ENCODE results near the gene KCNJ6.
"Not testable (repeated sequence)": the region's sequence is repeated elsewhere in the genome, so short reads cannot be mapped to it uniquely, and the experiment has no call there.

The KCNJ6 gene

GRCh38 chr21:37771181-37771580 is 145.1 kb downstream of the KCNJ6 start:
- DNase-seq (ENCODE audit: low read depth in 2 of 2) = no peak

DNA sequence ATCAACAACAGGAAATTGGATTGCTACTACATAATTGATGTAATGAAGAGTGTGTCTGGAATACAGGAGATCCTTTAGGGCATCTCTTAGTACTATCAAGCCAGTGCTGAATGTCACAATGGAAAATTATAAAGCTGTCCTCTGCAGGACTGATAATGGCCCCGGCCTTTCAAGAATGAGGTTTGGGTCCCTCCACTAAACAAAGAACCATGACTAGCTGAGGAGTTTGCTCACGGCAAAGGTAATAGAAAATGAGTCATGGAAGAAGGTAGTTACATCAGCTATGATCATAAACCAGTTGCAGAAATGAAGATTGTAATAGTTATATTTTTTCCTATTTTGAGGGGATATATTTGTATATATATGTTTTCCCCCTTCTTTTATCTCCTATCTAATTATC is 145.8 kb downstream of the KCNJ6 start:
- no peak for DNase-seq (ENCODE audit: low read depth in 2 of 2)

GRCh38 chr21:37769656-37770055 is 146.6 kb downstream of the KCNJ6 start:
- no peak for DNase-seq (ENCODE audit: low read depth in 2 of 2)

DNA sequence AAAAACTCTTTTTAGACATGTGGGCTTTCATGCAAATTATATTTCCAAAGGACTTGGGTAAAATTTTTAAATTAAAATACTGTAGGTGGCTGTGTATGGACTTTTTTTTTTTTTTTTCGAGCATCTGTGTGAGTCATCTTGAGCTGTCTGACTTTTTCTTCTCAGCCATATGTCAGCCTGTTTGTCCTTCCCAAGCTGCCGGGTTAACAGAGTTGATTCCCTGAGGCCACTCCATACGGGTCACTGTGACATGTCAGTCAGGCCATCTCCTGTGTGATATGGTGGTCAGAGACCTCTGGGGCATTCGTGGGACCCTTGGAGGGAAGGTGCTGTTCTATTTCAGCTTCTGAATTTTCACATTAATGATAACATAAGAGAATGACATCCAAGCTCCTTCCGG is 148.3 kb downstream of the KCNJ6 start:
- DNase-seq (ENCODE audit: low read depth in 2 of 2) = no peak

- no peak for DNase-seq (ENCODE audit: low read depth in 2 of 2)
These were observed 150.1 kb downstream of the KCNJ6 start for GRCh38 chr21:37766129-37766528.

DNA sequence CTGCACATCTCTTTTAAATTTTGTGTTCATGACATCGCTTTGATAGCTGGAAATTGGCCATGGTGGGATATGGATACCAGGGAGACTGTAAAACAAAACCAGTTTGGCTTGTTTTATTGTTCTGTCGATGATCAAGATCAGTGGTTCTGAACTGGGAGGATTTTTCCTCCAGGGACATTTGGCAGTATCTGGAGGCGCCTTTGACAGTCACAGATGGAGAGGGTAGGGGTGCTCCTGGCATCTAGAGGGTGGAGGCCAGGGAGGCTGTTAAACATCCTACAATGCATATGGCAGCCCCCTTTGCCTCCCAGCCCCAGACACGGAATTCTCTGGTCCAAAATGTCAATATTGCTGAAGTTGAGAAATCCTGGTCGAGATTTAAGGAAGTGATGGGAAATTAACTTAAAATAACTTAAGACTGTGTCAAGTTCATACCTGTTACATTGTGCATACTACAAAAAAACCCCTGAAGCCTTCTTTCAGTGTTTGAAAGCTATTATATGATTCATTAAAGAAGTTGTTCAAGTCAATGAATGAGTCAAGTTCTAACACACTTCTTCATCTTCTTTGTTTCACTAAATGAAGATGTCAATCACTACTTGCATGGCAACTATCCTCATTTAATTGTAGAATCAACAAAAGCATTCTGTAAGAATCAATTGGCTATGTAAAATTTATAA is 150.9 kb downstream of the KCNJ6 start:
- DNase-seq (ENCODE audit: low read depth in 2 of 2) = no peak

DNA sequence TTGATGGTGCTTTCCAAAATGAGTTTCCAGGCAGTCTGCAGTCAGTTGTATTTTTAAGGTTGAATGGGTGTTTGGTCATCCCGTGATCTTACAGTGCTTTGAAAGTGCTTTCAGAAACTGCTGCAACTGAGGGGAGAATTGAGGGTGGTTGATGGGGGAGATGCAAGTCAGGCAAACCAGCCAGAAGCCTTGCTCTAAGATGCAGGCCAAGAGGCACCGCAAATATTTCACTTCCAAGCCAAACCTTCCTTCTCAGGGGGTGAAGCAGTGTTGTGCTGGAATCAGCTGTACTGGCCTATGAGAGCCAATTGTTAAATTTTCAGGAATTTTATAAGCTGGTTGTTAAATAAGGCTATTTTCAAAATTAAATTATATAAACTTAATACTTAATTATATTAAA is 151.6 kb downstream of the KCNJ6 start:
- no peak for DNase-seq (ENCODE audit: low read depth in 2 of 2)

DNA sequence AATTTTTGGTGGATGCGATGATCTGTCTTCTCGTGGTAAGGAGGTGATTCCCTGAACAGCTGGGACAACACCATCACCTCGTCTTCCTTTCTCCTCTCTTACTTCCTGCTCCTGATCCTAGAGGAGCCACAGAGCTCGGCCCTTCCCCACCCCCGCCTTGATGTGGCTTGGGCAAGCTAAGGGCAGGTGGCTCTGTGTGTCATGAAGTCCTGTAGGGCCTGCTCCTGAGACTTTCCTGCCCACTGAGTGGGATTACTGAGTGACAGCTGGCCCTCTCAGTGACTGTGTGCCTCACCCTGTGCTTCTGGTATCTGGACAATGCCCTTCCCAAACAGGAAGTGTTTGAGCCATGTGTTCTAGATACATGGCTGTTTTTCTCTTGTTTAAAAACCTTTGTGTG is 153.0 kb downstream of the KCNJ6 start:
- no peak for DNase-seq (ENCODE audit: low read depth in 2 of 2)

- DNase-seq (ENCODE audit: low read depth in 2 of 2) = no peak
These were observed 153.7 kb downstream of the KCNJ6 start for GRCh38 chr21:37762606-37763005.

DNA sequence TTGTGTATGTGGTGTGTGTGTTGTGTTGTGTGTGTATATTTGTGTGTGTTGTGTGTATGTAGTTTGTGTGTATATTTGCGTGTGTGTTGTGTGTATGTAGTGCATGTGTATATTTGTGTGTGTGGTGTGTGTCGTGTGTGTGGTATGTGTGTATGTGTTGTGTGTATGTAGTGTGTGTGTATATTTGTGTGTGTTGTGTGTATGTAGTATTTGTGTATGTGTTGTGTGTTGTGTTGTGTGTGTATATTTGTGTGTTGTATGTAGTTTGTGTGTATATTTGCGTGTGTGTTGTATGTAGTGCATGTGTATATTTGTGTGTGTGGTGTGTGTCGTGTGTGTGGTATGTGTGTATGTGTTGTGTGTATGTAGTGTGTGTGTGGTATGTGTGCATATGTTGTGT is 154.9 kb downstream of the KCNJ6 start:
- DNase-seq (ENCODE audit: low read depth in 2 of 2) = not testable (repeated sequence)

DNA sequence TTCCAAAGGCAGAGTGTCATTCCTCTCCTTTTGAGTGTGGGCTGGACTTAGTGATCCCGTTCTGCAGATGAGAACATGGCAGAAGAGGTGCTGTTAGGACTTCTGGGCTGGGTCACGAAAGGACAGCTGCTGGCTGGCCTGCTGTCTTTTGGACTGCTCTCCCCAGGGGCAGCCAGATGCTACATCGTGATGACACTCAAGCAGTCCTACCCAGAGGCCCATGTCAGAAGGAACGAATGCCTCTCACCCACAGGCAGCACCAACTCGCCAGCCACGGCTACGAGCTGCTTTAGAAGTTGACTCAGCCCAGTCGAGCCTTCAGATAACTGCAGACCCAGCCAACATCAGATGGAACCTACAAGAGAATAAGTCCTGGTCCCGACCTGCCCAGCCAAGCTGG is 156.5 kb downstream of the KCNJ6 start:
- DNase-seq (ENCODE audit: low read depth in 2 of 2) = no peak

- DNase-seq (ENCODE audit: low read depth in 2 of 2) = no peak
These were observed 157.3 kb downstream of the KCNJ6 start for GRCh38 chr21:37758982-37759381.

- DNase-seq (ENCODE audit: low read depth in 2 of 2) = no peak
These were observed 158.5 kb downstream of the KCNJ6 start for GRCh38 chr21:37757606-37758376.

DNA sequence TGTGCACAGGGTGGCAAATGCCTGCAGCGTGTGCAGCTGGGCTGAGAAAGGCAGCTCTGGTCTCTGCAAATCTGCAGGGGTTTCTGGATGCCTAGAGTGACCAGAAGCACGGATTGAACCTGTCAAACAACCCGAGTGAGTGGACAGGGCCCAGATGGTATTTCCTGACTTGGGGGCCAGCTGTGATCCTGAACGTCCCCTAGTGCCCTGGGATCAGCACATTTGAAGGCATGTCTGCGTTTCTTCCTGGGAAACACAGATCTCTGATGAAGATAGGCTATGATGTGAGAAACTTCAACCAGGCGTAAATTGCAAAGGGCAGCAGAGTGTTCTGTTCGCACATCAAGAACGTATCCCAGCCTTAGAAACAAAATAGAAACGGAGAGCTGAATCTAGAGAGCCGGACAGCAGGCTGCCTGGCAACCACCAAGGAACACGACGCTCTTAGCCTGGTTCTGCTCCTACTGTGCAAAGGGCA is 163.1 kb downstream of the KCNJ6 start:
- DNase-seq (ENCODE audit: low read depth in 2 of 2) = no peak

- DNase-seq (ENCODE audit: low read depth in 2 of 2) = no peak
These were observed 164.8 kb downstream of the KCNJ6 start for GRCh38 chr21:37751268-37751975.

DNA sequence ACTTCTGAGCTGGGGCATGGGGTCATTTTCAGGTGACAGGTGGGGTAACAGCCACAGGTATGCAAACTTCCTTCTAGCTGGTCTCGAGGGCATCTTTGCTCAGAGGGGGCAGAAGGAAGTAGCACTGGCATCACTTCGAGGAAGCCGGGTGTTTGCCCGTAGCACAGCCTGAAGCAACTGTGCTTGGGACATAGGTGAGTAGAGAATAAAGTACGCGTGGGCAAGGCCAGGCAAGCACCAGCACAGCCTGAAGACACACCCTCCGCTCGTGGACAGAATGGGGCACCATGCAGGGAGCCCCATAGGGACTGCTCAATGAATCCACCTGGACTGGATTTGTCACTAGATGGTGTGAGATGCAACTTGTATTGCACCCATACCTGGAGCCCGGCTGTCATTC is 167.1 kb downstream of the KCNJ6 start:
- no peak for DNase-seq (ENCODE audit: low read depth in 2 of 2)

DNA sequence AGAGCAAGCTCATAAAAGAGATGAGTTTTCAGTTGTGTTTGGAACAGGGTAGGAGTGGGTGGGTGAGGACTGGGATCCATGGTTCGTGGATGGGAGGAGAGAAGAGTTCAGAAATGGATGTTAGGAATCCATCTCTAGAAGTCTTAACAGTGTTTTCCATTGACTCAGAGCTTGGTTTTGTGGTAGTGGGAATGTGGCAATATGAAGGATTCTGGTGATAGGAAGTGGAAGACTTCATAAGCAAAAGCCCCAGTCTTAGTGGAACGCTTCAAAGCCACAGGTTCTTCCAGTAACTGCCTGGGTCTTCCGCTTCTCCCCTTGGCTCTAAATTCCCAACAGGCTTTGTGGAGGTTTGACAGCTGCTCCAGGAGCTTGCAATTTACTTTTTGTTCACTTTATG is 167.9 kb downstream of the KCNJ6 start:
- no peak for DNase-seq (ENCODE audit: low read depth in 2 of 2)

DNA sequence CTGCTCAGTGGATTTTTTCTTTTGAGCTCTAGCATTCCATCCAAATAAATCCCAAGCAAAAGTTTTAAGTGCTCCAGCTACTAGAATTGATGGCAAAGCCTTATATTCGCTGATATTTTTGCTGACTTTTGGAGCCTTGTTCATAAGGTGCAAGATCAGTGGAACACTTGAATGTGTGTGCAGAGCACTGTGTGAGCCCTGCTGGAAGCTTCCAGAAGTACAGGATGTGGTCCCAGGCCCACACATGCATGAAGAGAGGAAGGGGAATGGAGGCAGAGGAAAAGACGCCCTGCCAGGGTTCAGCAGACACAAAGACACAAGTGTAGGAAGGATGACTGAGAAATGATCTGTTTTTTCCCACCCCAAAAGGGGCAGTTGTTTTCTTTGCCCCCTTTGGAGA is 169.4 kb downstream of the KCNJ6 start:
- DNase-seq (ENCODE audit: low read depth in 2 of 2) = no peak

- no peak for DNase-seq (ENCODE audit: low read depth in 2 of 2)
These were observed 171.7 kb downstream of the KCNJ6 start for GRCh38 chr21:37744551-37744950.

DNA sequence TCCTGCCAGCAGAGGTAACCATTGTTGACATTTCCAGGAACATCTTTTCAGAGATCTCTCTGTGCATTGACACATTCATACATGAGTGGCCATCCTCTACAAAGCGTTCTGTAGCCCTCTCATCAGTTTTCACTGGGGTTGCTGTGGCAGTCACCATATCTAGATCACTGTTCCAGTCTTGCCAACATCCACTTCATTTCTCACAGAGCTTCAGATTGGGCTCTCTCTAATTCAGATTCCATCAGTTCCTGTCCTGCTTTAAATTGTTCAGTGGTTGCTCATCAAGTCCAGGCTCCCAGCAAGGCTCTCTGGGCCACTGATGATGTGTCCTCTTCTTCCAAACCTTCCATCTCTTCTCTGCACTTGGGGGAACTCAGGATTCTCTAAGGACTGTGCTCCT is 173.7 kb downstream of the KCNJ6 start:
- DNase-seq (ENCODE audit: low read depth in 2 of 2) = no peak

- DNase-seq (ENCODE audit: low read depth in 2 of 2) = no peak
These were observed 174.1 kb downstream of the KCNJ6 start for GRCh38 chr21:37742115-37742514.

DNA sequence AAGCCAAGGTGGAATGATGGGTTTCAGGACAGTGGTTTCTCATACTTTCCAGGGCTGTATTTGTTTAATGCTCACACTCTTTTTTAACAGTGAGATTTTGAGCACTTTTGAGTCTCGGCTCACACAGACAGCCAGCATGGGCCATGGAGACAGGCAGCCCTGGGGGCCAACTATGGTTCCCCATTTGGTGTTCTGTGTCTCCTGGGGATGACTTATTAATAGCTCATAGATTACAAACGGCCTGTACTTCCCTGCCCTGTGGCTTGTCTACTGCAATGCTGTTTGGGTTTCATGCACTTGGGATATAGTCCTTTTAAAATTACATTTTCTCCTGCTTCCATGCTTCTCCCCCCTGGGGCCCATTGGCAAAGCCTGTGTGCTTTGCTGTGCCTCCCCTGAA is 178.3 kb downstream of the KCNJ6 start:
- no peak for DNase-seq (ENCODE audit: low read depth in 2 of 2)

DNA sequence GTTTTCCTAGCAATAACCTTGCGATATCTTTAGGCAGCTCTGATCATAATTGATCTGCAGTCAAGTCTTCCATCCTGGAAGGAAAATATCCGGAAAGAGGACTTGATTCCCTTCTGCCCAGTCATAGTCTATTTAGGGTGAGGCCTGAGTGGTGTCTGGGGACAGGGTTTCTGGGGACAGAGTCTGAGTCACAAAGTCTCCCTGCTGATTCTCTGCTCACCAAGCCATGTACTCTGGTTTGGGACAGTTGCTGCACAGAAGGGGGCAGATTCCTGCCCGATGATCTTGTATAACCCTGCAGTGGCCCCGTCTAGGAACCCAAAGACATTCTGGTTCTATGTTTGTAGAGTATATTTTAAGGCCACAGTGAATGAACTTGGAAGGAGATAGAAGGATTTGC is 178.8 kb downstream of the KCNJ6 start:
- DNase-seq (ENCODE audit: low read depth in 2 of 2) = no peak

All from stimulated activated CD8-positive, alpha-beta memory T cell treated with anti-CD3 and anti-CD28 coated beads, Interleukin-15, amount 100 ng/mL, for 4 hours (primary cell).